ENCODE data around the gene PPP2R5E. TPM values are rescaled to one million over a fixed set of nuclear protein-coding genes. Genes with fewer than 3 reads are reported as not detected.

Gene PPP2R5E
- total and polyA plus RNA-seq, 2 donors (not counting 3 experiments of a cell fraction or from before 2014, with no cell fraction given) = 4.9 to 52.5 TPM

- no peak overlapping the region for H2AFZ ChIP-seq (ENCODE audit: low read depth, low read length)
- H3K9ac ChIP-seq (replicated peaks; ENCODE audit: extremely low read depth, insufficient read depth, low read length) = no peak overlapping the region
- H3K79me2 ChIP-seq (ENCODE audit: control insufficient read depth, insufficient read depth, low read length) = peaks cover 36% of the 10 kb centered on the region
- no peak overlapping the region for H3K4me2 ChIP-seq (ENCODE audit: insufficient read depth, low read length)
- no peak for FAIRE-seq
- no peaks in the 10 kb centered on the region for H3K9me1 ChIP-seq (replicated peaks; ENCODE audit: control insufficient read depth, extremely low read depth, insufficient read depth, low read length)
- dilution Hi-C loops (cut with MboI; ENCODE audit: extremely low pct_ligation_motif_present, low sequenced_read_pairs) = no loop called here
- no peak overlapping the region for H3K4me3 ChIP-seq (replicated peaks in 1 of 3; ENCODE audit: insufficient read depth in 1 of 3, low read depth in 1 of 3, low read length in 3 of 3)
- BruUV-seq (replicated peaks) = no TSS peak
- CTCF ChIA-PET = interaction anchor here (1.0 to 1.5 kb wide), 3 partner anchors 9 to 17 kb away, joined by 3 to 4 read pairs (median 3); no protein-coding TSS in a partner anchor
- no peaks in the 10 kb centered on the region for H3K36me3 ChIP-seq (ENCODE audit: control insufficient read depth in 2 of 2, extremely low read depth in 1 of 2, insufficient read depth in 2 of 2, low read length in 2 of 2)
- no peaks in the 10 kb centered on the region for H3K4me1 ChIP-seq (ENCODE audit: control insufficient read depth, extremely low read depth, insufficient read depth, low read length)
- peak; percentile 37 for DNase-seq (ENCODE audit: low read depth, low spot score)
- H3K27me3 ChIP-seq (ENCODE audit: control insufficient read depth in 2 of 2, insufficient read depth in 2 of 2, low read length in 2 of 2) = no peaks in the 10 kb centered on the region
- H3K27ac ChIP-seq (ENCODE audit: insufficient read depth, low read depth, low read length) = no peak overlapping the region
- POLR2A ChIA-PET = interaction anchor here (0.6 kb wide), 1 partner anchor 24 kb away, joined by 3 read pairs; no protein-coding TSS in a partner anchor
- H3K9me3 ChIP-seq (replicated peaks; ENCODE audit: control insufficient read depth, insufficient read depth, low read length) = no peaks in the 10 kb centered on the region
- peaks cover 3% of the 10 kb centered on the region for H4K20me1 ChIP-seq (replicated peaks; ENCODE audit: control insufficient read depth, extremely low read depth, insufficient read depth, low read length)
- intact Hi-C loops (cut with micrococcal nuclease) = no loop called here
- TF ChIP-seq EZH2 (IDR thresholded peaks at IDR 0.05; ENCODE audit: borderline replicate concordance, low read depth, low read length, severe bottlenecking) = no peak
- no peak for TF ChIP-seq POLR2AphosphoS5 (IDR thresholded peaks at IDR 0.05; ENCODE audit: insufficient read depth, low read depth, low read length)
- no peak for TF ChIP-seq POLR2A (IDR thresholded peaks at IDR 0.05; ENCODE audit: low read depth, low read length)
- no peak for TF ChIP-seq MAX (IDR thresholded peaks at IDR 0.05; ENCODE audit: insufficient read depth, insufficient read length)
- TF ChIP-seq FOS (IDR thresholded peaks at IDR 0.05; ENCODE audit: borderline replicate concordance, insufficient read depth, low read length) = no peak
- TF ChIP-seq GATA2 (IDR thresholded peaks at IDR 0.05; ENCODE audit: insufficient read depth, insufficient read length, low read depth, low read length) = no peak
- TF ChIP-seq MYC (IDR thresholded peaks at IDR 0.05; ENCODE audit: low read depth, low read length) = no peak
- TF ChIP-seq JUN (IDR thresholded peaks at IDR 0.05; ENCODE audit: borderline replicate concordance, insufficient read depth, insufficient read length, low read depth) = no peak
- TF ChIP-seq CTCF (IDR thresholded peaks at IDR 0.05; ENCODE audit: extremely low read depth in 1 of 2, insufficient read depth in 1 of 2, low read depth in 1 of 2, low read length in 2 of 2) = no peak
Measured at GRCh38 chr14:63432228-63432627, 110.9 kb downstream of the PPP2R5E start.

Measured in endothelial cell of umbilical vein (primary cell).